CD4-positive, alpha-beta T cell (primary cell): ENCODE results near the gene FILIP1L. TPM values are rescaled to one million over a fixed set of nuclear protein-coding genes. Genes with fewer than 3 reads are reported as not detected.

Experiments used
- ATAC-seq: fragments of 200-7000 bp; cut with Tn5 transposase; one replicate; pipeline ENCODE4 v1.10.0; 2022; ENCODE audit warnings: mild to moderate bottlenecking; ENCODE audit not compliant: poor library complexity
- CTCF ChIA-PET: fragments of 350-600 bp; sonication (Branson Sonifier 250); formaldehyde crosslinking; loops from one replicate; lab custom pipeline; 2021; ENCODE audit warnings: antibody characterized with exemption, inconsistent platforms; lab: Charles Lee
- POLR2A ChIA-PET: fragments of 350-600 bp; sonication (Branson Sonifier 250); formaldehyde crosslinking; loops from one replicate; lab custom pipeline; 2021; ENCODE audit warnings: antibody characterized with exemption, inconsistent platforms; lab: Charles Lee
- DNase-seq, 14 experiments: peaks; one replicate each; pipeline ENCODE4 v3.0.0-alpha.2; 2013 to 2020; ENCODE audit warnings: mixed read lengths in 2 of 14
- H3K27ac ChIP-seq, 2 donors: one replicate each; pipeline versions ENCODE4 v1.5.1 to v1.7.0; 2013; ENCODE audit warnings: low read length in 2 of 2, low read depth in 1 of 2, mild to moderate bottlenecking in 1 of 2
- H3K27me3 ChIP-seq, 2 experiments: 1 replicate in 1 of 2; 2 replicates in 1 of 2; pipeline versions ENCODE4 v1.6.1 to v1.7.0; 2013; ENCODE audit warnings: low read length in 2 of 2, control low read depth in 1 of 2, mild to moderate bottlenecking in 1 of 2, moderate library complexity in 1 of 2; ENCODE audit not compliant: insufficient read depth in 2 of 2, control insufficient read depth in 1 of 2
- H3K36me3 ChIP-seq: one replicate; pipeline ENCODE4 v1.6.1; 2013; ENCODE audit warnings: low read length, control low read depth; ENCODE audit not compliant: insufficient read depth
- H3K4me1 ChIP-seq: one replicate; pipeline ENCODE4 v1.6.1; 2013; ENCODE audit warnings: low read length, control low read depth; ENCODE audit not compliant: insufficient read depth
- H3K4me3 ChIP-seq: one replicate; pipeline ENCODE4 v1.5.1; 2013; ENCODE audit warnings: mild to moderate bottlenecking, low read length, moderate library complexity
- H3K9me3 ChIP-seq, 2 experiments: 1 replicate in 1 of 2; 2 replicates in 1 of 2; pipeline versions ENCODE4 v1.6.1 to v1.7.0; 2013; ENCODE audit warnings: low read length in 2 of 2, mild to moderate bottlenecking in 2 of 2, control low read depth in 1 of 2, moderate library complexity in 1 of 2; ENCODE audit not compliant: control insufficient read depth in 1 of 2, insufficient read depth in 1 of 2
- H3K27ac Mint-ChIP-seq: one replicate; pipeline ENCODE4 v1.8.0; 2020; ENCODE audit warnings: mixed read lengths
- H3K27me3 Mint-ChIP-seq: one replicate; pipeline ENCODE4 v1.8.0; 2021; ENCODE audit warnings: mixed read lengths
- H3K36me3 Mint-ChIP-seq: one replicate; pipeline ENCODE4 v1.8.0; 2021; ENCODE audit warnings: low read depth, mixed read lengths
- H3K4me1 Mint-ChIP-seq: one replicate; pipeline ENCODE4 v1.8.0; 2021; ENCODE audit warnings: low read depth, mixed read lengths
- H3K4me3 Mint-ChIP-seq: one replicate; pipeline ENCODE4 v1.8.0; 2020; ENCODE audit warnings: mild to moderate bottlenecking, mixed read lengths
- H3K9me3 Mint-ChIP-seq: one replicate; pipeline ENCODE4 v1.8.0; 2020; ENCODE audit warnings: mixed read lengths
- intact Hi-C, 2 experiments: fragments of 100-400 bp; cut with DNase I in 1 of 2; cut with micrococcal nuclease in 1 of 2; formaldehyde crosslinking; loops; one replicate each; pipeline versions ENCODE4 v1.15.1 to v1.9.0; 2023 to 2025; cut with DNase I, micrococcal nuclease
- total RNA-seq, 174 experiments: library from RNA in 2 of 174; stranded (reverse) in 2 of 174; gene quantifications; one replicate each; pipeline ENCODE4 v1.2.3 and lab custom pipeline; 2021 to 2026
- TF ChIP-seq, protein P1 (sequence below): fragments of 200-600 bp; IDR thresholded peaks from one replicate; pipeline ENCODE4 v1.8.0; 2022; ENCODE audit warnings: antibody characterized with exemption, mild to moderate bottlenecking

Gene FILIP1L
- total RNA-seq, 2 experiments from 2014 or later: 0.08 to 0.28 TPM

DNA sequence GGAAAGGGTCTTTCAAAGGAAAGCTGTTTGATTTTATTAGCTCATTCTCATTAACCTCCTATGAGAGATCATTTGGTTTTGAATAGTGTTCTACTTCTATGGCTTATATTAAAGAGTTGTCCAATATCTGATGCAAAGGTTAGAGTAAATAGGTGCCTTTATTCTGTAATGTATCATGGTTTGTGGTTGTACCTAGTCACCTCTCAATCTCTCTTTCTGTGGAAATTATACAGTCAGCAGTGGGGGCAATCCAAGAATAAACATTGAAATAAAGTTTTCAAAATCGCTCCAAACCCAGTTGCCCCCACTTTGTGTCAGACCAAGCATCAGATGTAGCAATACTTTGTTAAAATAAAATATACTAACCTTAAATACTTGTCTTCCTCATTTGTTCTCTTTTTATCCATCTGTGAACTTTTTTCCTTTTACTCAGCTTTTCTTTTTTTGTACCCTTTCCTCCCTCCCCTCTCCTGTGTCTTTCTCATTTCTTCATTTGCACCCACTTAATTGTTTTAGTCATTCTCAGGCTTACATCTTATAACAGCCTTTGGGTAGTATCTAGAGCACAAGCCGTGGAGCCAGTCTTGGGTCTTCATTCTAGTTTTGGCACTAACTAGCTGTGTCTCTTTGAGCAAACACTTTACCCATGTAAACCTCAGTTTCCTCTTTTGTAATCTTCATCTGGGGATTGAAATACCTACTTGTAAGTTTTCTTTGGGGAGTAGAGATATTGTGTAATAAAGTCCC is 279.9 kb downstream of the FILIP1L start:
- intact Hi-C loops: loop anchor here in 1 of 2 experiments (1.0 to 10.0 kb wide), 2 partner anchors 230 to 759 kb away; no protein-coding TSS in a partner anchor
- TF ChIP-seq, protein P1, sequence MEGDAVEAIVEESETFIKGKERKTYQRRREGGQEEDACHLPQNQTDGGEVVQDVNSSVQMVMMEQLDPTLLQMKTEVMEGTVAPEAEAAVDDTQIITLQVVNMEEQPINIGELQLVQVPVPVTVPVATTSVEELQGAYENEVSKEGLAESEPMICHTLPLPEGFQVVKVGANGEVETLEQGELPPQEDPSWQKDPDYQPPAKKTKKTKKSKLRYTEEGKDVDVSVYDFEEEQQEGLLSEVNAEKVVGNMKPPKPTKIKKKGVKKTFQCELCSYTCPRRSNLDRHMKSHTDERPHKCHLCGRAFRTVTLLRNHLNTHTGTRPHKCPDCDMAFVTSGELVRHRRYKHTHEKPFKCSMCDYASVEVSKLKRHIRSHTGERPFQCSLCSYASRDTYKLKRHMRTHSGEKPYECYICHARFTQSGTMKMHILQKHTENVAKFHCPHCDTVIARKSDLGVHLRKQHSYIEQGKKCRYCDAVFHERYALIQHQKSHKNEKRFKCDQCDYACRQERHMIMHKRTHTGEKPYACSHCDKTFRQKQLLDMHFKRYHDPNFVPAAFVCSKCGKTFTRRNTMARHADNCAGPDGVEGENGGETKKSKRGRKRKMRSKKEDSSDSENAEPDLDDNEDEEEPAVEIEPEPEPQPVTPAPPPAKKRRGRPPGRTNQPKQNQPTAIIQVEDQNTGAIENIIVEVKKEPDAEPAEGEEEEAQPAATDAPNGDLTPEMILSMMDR: no peak
- ATAC-seq (no peak), DNase-seq (no peak)
- Histone ChIP-seq H3K4me1 (no peaks in the 10 kb centered on the region), H3K9me3 (no peaks in the 10 kb centered on the region), H3K27ac (no peak overlapping the region), H3K27me3 (no peaks in the 10 kb centered on the region), H3K36me3 (no peaks in the 10 kb centered on the region), H3K4me3 (no peak overlapping the region)
- Mint-ChIP-seq H3K4me1 (no peaks in the 10 kb centered on the region), H3K27me3 (no peaks in the 10 kb centered on the region), H3K9me3 (no peaks in the 10 kb centered on the region), H3K36me3 (no peaks in the 10 kb centered on the region), H3K27ac (no peak overlapping the region), H3K4me3 (no peak overlapping the region)
- ChIA-PET POLR2A (interaction anchor here (0.9 kb wide), 1 partner anchor 17 kb away, joined by 3 read pairs; no protein-coding TSS in a partner anchor), CTCF (interaction anchor here (1.1 kb wide), 1 partner anchor 10 kb away, joined by 3 read pairs; no protein-coding TSS in a partner anchor)

DNA sequence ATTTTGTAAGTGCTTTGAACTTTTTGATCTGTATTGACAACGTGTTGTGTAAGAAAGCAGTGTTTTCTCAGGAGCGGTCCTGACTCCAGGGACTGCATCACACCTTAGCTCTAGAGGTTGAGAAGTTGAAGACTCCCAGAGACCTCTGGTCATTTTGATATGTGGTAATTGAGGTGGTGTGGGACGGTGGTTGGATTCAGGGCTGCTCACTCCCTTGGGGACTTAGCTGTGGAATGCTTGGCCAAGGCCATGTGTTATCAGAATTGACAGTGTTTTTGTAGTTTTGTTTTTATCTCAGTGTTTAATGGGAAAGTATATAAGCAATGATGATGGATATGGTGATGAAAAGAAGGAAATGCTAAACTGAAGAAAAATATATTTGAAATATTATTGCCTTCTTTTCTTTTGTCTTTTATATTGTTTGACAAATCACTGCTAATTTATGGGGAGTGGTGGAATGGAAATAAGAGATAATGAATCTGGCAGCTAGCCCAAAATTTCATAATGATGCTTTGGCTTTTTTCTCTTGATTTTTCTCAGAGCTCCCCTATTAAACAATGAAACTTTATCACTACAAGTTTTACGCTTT is 280.6 kb downstream of the FILIP1L start:
- no peaks in the 10 kb centered on the region for H3K36me3 ChIP-seq
- H3K4me1 ChIP-seq: no peaks in the 10 kb centered on the region
- Mint-ChIP-seq H3K4me1 (no peaks in the 10 kb centered on the region), H3K27ac (no peak overlapping the region), H3K27me3 (no peaks in the 10 kb centered on the region), H3K4me3 (no peak overlapping the region), H3K36me3 (no peaks in the 10 kb centered on the region), H3K9me3 (no peaks in the 10 kb centered on the region)
- no peaks in the 10 kb centered on the region for H3K9me3 ChIP-seq
- no peak for ATAC-seq
- H3K27ac ChIP-seq: no peak overlapping the region
- no peaks in the 10 kb centered on the region for H3K27me3 ChIP-seq
- TF ChIP-seq, protein P1: no peak
- no peak for DNase-seq
- no peak overlapping the region for H3K4me3 ChIP-seq
- CTCF ChIA-PET: no interaction called here
- POLR2A ChIA-PET: interaction anchor here (0.9 kb wide), 1 partner anchor 17 kb away, joined by 3 read pairs; no protein-coding TSS in a partner anchor
- intact Hi-C loops: loop anchor here (1.0 to 10.0 kb wide), 4 partner anchors 231 to 760 kb away; no protein-coding TSS in a partner anchor

DNA sequence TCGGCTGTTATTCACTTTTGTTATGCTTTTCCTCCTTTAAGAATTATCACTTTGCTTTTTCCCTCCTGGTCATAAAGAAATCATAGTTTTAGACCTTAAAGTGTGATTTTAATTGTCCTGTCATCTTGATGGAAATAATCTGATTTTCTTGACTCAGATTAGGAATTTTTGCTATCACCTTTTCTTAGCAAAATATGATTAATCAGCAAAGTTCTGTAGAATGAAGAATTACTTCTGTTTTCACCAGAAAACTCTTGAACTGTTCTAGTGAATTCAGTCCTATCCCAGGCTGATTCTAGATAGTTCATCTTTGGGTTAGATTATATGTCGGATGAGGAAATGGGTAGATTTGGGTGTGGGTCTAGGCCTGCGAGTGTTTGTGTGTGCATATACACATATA is 284.5 kb downstream of the FILIP1L start:
- Histone ChIP-seq H3K36me3 (no peaks in the 10 kb centered on the region), H3K4me3 (no peak overlapping the region), H3K9me3 (no peaks in the 10 kb centered on the region), H3K27ac (no peak overlapping the region), H3K27me3 (no peaks in the 10 kb centered on the region), H3K4me1 (no peaks in the 10 kb centered on the region)
- CTCF ChIA-PET: interaction anchor here (1.7 kb wide), 1 partner anchor 760 kb away, joined by 4 read pairs; no protein-coding TSS in a partner anchor
- intact Hi-C loops: loop anchor here in 1 of 2 experiments (10.0 kb wide), 1 partner anchor 235 kb away; no protein-coding TSS in a partner anchor
- DNase-seq (no peak), ATAC-seq (no peak)
- POLR2A ChIA-PET: no interaction called here
- TF ChIP-seq, protein P1: no peak
- Mint-ChIP-seq H3K4me3 (no peak overlapping the region), H3K27me3 (no peaks in the 10 kb centered on the region), H3K4me1 (peaks cover 5% of the 10 kb centered on the region), H3K27ac (no peak overlapping the region), H3K36me3 (no peaks in the 10 kb centered on the region), H3K9me3 (no peaks in the 10 kb centered on the region)
